Mucosa of descending colon (tissue), 3 donors: ENCODE measurements around the gene DPP7. TPM values are rescaled to one million over a fixed set of nuclear protein-coding genes. Genes with fewer than 3 reads are reported as not detected.

Source experiments
- ATAC-seq: fragments of 200-7000 bp; cut with Tn5 transposase; one replicate; pipeline ENCODE4 v1.9.1; 2020; ENCODE audit warnings: mild to moderate bottlenecking, moderate library complexity
- DNase-seq, 3 donors: peaks; one replicate each; pipeline ENCODE4 v3.0.0-alpha.2; 2020
- H3K36me3 ChIP-seq: fragments of 200-600 bp; one replicate; pipeline ENCODE4 v1.8.0; 2021; ENCODE audit warnings: low read depth, mild to moderate bottlenecking
- H3K4me1 ChIP-seq: fragments of 200-600 bp; one replicate; pipeline ENCODE4 v1.8.0; 2021; ENCODE audit warnings: low read depth, mild to moderate bottlenecking
- H3K4me3 ChIP-seq: fragments of 200-600 bp; one replicate; pipeline ENCODE4 v1.8.0; 2021; ENCODE audit warnings: mild to moderate bottlenecking
- H3K9me3 ChIP-seq: fragments of 200-600 bp; one replicate; pipeline ENCODE4 v1.8.0; 2021; ENCODE audit warnings: mild to moderate bottlenecking
- intact Hi-C, 2 donors: fragments of 100-400 bp; cut with DNase I in 1 of 2; cut with micrococcal nuclease in 1 of 2; formaldehyde crosslinking; loops; one replicate each; pipeline versions ENCODE4 v1.11.0 to v1.11.1; 2022; cut with DNase I, micrococcal nuclease
- total RNA-seq, 3 donors: library from RNA; stranded (reverse); fragmentation: NEBNext Ultra II Directional in 2 of 3; extraction: Animal tissue kit (Norgen Biotek cat#: 25700) in 2 of 3; gene quantifications; one replicate each; pipeline versions ENCODE4 v1.2.1 to v1.2.4, GENCODE V29; 2021 to 2023
- TF ChIP-seq, protein P1 (sequence below): fragments of 200-600 bp; IDR thresholded peaks from one replicate; pipeline ENCODE4 v1.8.0; 2022; ENCODE audit warnings: antibody characterized with exemption, mild to moderate bottlenecking
- donor health status: DM: no; HTN: no; CAD: no; lungs with moderate emphysema.
- donor health status: DM: no; HTN: no; CAD: no.
- donor health status: DM: no; HTN: yes; CAD: no.

Gene DPP7
- total RNA-seq, 3 donors from 2014 or later: 47.0 to 114 (median 51.5) TPM

DNA sequence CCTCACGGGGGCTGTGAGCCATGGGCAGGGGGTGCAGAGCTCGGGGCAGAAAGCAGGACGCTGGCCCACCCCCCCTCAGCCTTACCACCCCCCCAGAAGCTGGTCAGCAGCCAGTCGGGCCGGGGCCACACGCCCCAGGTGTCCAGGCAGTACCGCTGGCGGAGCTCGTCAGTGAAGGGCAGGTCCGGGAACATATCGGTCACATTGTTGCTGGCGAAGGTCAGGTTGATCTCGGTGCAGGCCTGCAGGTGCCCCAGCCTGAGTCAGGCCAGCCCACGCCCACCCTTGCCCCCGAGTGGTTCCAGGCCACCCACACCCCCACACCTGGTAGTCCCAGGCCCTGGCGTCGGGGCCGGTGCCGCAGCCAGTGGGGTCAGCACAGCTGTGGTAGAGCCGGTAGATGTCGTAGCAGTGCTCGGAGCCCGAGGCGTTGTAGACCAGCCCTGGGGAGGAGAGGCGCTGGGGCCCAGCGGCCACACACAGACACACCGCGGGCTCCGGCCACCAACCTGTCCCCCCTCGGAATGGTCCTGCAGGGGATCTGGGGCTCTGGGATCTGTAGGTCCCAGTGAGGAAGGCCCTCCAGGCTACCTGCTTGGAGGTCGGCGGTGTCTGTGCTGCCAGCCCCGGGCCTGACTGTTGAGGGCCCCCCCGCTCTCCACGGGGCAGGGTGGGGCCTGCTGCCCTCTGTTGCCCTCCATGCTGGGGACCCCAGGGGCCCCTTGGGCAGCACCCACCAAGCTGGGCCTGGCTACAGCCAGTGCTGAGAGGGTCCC is 2.6 kb downstream of the DPP7 start:
- Histone ChIP-seq H3K36me3 (no peaks in the 10 kb centered on the region), H3K4me3 (no peak overlapping the region), H3K4me1 (peaks cover 6% of the 10 kb centered on the region), H3K9me3 (no peaks in the 10 kb centered on the region)
- TF ChIP-seq, protein P1, sequence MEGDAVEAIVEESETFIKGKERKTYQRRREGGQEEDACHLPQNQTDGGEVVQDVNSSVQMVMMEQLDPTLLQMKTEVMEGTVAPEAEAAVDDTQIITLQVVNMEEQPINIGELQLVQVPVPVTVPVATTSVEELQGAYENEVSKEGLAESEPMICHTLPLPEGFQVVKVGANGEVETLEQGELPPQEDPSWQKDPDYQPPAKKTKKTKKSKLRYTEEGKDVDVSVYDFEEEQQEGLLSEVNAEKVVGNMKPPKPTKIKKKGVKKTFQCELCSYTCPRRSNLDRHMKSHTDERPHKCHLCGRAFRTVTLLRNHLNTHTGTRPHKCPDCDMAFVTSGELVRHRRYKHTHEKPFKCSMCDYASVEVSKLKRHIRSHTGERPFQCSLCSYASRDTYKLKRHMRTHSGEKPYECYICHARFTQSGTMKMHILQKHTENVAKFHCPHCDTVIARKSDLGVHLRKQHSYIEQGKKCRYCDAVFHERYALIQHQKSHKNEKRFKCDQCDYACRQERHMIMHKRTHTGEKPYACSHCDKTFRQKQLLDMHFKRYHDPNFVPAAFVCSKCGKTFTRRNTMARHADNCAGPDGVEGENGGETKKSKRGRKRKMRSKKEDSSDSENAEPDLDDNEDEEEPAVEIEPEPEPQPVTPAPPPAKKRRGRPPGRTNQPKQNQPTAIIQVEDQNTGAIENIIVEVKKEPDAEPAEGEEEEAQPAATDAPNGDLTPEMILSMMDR: no peak
- DNase-seq (no peak), ATAC-seq (no peak)
- intact Hi-C loops: no loop called here

DNA sequence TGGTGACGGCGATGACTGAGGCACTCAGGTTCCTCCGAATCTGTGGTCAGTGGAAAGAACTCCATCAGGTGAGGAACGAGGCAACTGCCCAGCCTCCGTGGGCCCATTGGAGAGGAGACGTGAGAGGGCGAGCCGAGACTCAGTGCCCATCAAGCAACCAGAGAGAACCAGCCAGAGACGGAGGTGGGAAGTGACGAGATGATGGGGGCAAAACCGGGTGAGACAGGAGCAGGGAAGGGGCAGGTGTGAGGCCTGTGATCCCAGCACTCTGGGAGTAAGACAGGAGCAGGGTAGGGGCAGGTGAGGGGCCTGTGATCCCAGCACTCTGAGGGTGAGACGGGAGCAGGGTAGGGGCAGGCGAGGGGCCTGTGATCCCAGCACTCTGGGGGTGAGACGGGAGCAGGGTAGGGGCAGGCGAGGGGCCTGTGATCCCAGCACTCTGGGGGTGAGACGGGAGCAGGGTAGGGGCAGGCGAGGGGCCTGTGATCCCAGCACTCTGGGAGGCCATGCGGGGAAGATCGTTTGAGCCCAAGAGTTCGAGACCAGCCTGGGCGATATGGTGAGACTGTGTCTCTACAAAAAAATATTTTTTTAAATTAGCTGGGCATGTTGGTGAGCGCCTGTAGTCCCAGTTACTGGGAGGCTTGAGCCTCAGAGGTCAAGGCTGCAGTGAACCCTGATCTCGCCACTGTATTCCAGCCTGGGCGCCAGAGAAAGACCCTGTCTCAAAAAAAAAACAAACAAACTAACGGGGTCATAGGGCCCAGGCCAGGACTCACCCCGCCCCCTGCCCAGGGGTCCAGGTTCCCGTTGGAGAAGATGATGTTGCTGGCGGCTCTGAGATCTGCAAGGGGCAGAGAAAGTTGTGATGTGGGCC is 3.4 kb downstream of the DPP7 start:
- Histone ChIP-seq H3K36me3 (no peaks in the 10 kb centered on the region), H3K4me1 (peaks cover 6% of the 10 kb centered on the region), H3K9me3 (no peaks in the 10 kb centered on the region), H3K4me3 (no peak overlapping the region)
- TF ChIP-seq, protein P1: no peak
- no peak for DNase-seq
- intact Hi-C loops: no loop called here
- ATAC-seq: no peak

DNA sequence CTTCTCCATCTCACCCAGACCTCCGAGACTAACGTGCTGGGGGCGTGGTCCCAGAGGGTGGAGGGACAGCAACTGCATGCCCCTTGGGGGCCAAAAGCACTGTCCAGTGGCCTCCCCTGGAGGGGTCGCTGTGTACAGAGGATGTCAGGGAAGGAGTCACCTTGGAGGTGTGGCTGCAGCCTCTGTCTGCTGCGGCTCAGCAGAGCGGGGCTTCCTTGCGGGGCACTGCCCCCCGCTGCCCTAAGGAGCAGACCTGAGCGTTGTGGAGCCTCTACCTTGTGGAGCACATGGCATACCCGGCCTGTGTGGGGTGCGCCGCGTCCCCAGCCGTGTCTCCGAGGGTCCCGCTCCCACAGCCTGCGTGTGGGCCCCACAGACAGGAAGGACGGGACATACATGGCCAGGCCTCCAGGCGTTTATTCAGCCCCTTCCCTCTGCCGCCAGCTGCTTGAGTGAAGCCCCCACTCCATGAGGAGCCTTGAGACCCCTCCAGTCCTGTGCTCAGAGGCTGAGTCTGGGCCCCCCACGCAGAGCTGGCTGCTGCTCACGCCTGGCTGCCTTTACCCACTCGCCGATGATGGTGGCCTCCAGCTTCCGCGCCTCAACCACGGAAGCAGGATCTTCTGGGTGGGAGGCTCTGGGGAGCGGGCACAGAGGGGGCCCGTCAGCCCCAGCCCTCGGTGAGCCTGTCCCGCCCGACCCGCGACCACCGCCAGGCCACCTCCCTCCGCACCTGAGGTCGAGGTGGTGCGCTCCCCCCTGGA is 4.2 kb downstream of the DPP7 start:
- TF ChIP-seq, protein P1: no peak
- Histone ChIP-seq H3K36me3 (no peaks in the 10 kb centered on the region), H3K9me3 (no peaks in the 10 kb centered on the region), H3K4me3 (no peak overlapping the region), H3K4me1 (peaks cover 5% of the 10 kb centered on the region)
- intact Hi-C loops: no loop called here
- DNase-seq (no peak), ATAC-seq (no peak)

DNA sequence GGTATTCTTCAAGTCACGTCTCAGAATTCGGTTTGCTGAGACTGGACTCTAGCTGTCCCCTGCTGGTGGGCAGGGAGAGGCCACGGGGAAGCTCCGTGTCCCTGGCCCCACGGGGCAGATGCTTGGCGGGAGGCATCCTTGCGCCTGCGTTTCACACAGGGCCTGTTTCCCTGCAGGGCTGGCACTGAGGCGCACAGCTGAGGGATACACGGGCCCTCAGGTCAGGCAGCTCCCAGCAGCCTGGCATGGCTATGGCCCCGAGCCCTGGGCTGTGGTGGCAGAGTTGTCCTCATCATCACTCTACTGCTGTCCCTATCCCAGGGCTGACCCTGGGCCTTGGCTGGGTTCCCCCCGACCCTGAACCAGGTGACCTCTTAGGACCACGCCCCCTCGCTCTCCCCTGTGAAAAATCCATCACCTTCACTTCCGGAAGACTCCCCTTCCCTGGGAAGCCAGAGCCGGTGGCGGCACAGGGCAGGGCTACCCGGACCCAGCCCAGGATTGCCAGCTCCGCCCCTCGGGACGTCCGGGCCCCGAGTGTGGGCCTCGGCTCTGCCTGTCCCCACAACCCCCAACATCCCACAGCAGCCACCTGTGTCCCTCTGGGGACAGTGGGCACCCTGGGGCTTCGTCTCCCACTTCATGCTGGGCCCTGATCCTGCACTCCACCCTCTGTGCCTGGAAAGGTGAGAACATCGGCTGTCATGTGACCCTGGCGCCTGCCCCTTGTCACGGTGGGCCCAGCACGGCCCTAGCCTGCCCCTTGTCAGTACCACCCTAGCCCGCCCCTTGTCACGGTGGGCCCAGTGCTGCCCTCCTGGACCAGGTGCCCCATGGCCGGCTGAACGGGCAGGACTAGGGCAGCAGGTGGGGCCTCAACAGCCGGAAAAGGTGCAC is 5.0 kb downstream of the DPP7 start:
- ATAC-seq (no peak), DNase-seq (no peak)
- TF ChIP-seq, protein P1: no peak
- H3K9me3 ChIP-seq: no peaks in the 10 kb centered on the region
- no peak overlapping the region for H3K4me3 ChIP-seq
- H3K4me1 ChIP-seq: no peaks in the 10 kb centered on the region
- no peaks in the 10 kb centered on the region for H3K36me3 ChIP-seq
- intact Hi-C loops: no loop called here
